Neuronal stem cell (in vitro differentiated cells): ENCODE results near the gene SLCO6A1. TPM values are rescaled to one million over a fixed set of nuclear protein-coding genes. Genes with fewer than 3 reads are reported as not detected.

ENCODE experiments used
- DNase-seq: peaks from one replicate; pipeline ENCODE4 v3.0.0-alpha.2; 2013; ENCODE audit warnings: low spot score
- H2AFZ ChIP-seq: one replicate; pipeline ENCODE4 v1.6.1; 2013; ENCODE audit warnings: mild to moderate bottlenecking, low read length, inconsistent platforms
- H2AK5ac ChIP-seq: 2 replicates; pipeline ENCODE4 v1.6.1; 2013; ENCODE audit warnings: low read depth, mild to moderate bottlenecking, inconsistent platforms, low read length, moderate library complexity, mixed read lengths
- H2BK120ac ChIP-seq: 2 replicates; pipeline ENCODE4 v1.6.1; 2013; ENCODE audit warnings: low read depth, mild to moderate bottlenecking, inconsistent platforms, low read length, moderate library complexity, mixed read lengths
- H2BK12ac ChIP-seq: one replicate; pipeline ENCODE4 v1.6.1; 2013; ENCODE audit warnings: low read length, inconsistent platforms
- H2BK15ac ChIP-seq: 2 replicates; pipeline ENCODE4 v1.6.1; 2013; ENCODE audit warnings: mild to moderate bottlenecking, low read length, inconsistent platforms, mixed read lengths
- H2BK5ac ChIP-seq: one replicate; pipeline ENCODE4 v1.6.1; 2013; ENCODE audit warnings: inconsistent platforms, mild to moderate bottlenecking, low read length, moderate library complexity
- H3K14ac ChIP-seq: one replicate; pipeline ENCODE4 v1.6.1; 2013; ENCODE audit warnings: low read length, inconsistent platforms
- H3K18ac ChIP-seq: 2 replicates; pipeline ENCODE4 v1.6.1; 2013; ENCODE audit warnings: low read length, inconsistent platforms
- H3K23ac ChIP-seq: 2 replicates; pipeline ENCODE4 v1.6.1; 2013; ENCODE audit warnings: low read depth, mild to moderate bottlenecking, mixed read lengths, low read length, inconsistent platforms; ENCODE audit not compliant: poor library complexity
- H3K27ac ChIP-seq: replicated peaks from 3 replicates; pipeline ENCODE4 v1.5.1; 2013; ENCODE audit warnings: low read length, inconsistent platforms
- H3K27me3 ChIP-seq, 3 experiments: 2 replicates each; pipeline ENCODE4 v1.6.1; 2013; ENCODE audit warnings: low read length in 3 of 3, mild to moderate bottlenecking in 2 of 3, inconsistent platforms in 1 of 3, low read depth in 1 of 3, mixed read lengths in 1 of 3, moderate library complexity in 1 of 3; ENCODE audit not compliant: control insufficient read depth in 3 of 3, insufficient read depth in 3 of 3
- H3K36me3 ChIP-seq, 2 donors: replicated peaks in 1 of 2; 2 replicates each; pipeline ENCODE4 v1.6.1; 2013; ENCODE audit warnings: low read length in 2 of 2; ENCODE audit not compliant: control insufficient read depth in 2 of 2, insufficient read depth in 2 of 2
- H3K4ac ChIP-seq: 2 replicates; pipeline ENCODE4 v1.6.1; 2013; ENCODE audit warnings: inconsistent platforms, mild to moderate bottlenecking, low read length, moderate library complexity
- H3K4me1 ChIP-seq, 2 donors: 1 replicate in 1 of 2; 2 replicates in 1 of 2; pipeline ENCODE4 v1.6.1; 2013; ENCODE audit warnings: low read length in 2 of 2, low read depth in 1 of 2; ENCODE audit not compliant: control insufficient read depth in 2 of 2, insufficient read depth in 1 of 2
- H3K4me2 ChIP-seq: one replicate; pipeline ENCODE4 v1.6.1; 2013; ENCODE audit warnings: mild to moderate bottlenecking, low read length, inconsistent platforms; ENCODE audit not compliant: insufficient read depth, poor library complexity, severe bottlenecking
- H3K4me3 ChIP-seq, 2 donors: 2 replicates each; pipeline ENCODE4 v1.5.1; 2013; ENCODE audit warnings: low read length in 2 of 2, mild to moderate bottlenecking in 2 of 2, inconsistent platforms in 1 of 2, moderate library complexity in 1 of 2
- H3K79me1 ChIP-seq: one replicate; pipeline ENCODE4 v1.6.1; 2013; ENCODE audit warnings: low read depth, mild to moderate bottlenecking, inconsistent platforms, low read length, moderate library complexity
- H3K9ac ChIP-seq: one replicate; pipeline ENCODE4 v1.6.1; 2013; ENCODE audit warnings: mild to moderate bottlenecking, low read depth, low read length, inconsistent platforms; ENCODE audit not compliant: poor library complexity
- H3K9me3 ChIP-seq, 2 donors: replicated peaks in 1 of 2; 2 replicates each; pipeline versions ENCODE3 to v1.6.1; 2013; ENCODE audit warnings: low read length in 2 of 2, mild to moderate bottlenecking in 2 of 2, inconsistent platforms in 1 of 2, low read depth in 1 of 2, mixed read lengths in 1 of 2, moderate library complexity in 1 of 2; ENCODE audit not compliant: control insufficient read depth in 2 of 2, insufficient read depth in 1 of 2
- H4K8ac ChIP-seq: one replicate; pipeline ENCODE4 v1.6.1; 2013; ENCODE audit warnings: low read depth, mild to moderate bottlenecking, inconsistent platforms, low read length, moderate library complexity
- H4K91ac ChIP-seq: one replicate; pipeline ENCODE4 v1.6.1; 2013; ENCODE audit warnings: low read length, low read depth, mild to moderate bottlenecking, inconsistent platforms; ENCODE audit not compliant: poor library complexity
- WGBS, 2 donors: extraction: QIAGEN DNeasy Blood & Tissue Kit; methylation state at CpG; one replicate each; pipeline ENCODE4 v1.1.7; 2013; ENCODE audit warnings: missing lambda C conversion rate in 2 of 2, mixed read lengths in 1 of 2; ENCODE audit not compliant: insufficient read length in 2 of 2, insufficient replicate concordance in 1 of 2; ENCODE audit errors: extremely low coverage in 2 of 2; 5-methylcytosine and 5-hydroxymethylcytosine counted together
- polyA plus RNA-seq, 2 experiments: library from polyadenylated mRNA; stranded (reverse); fragments of 200-250 nt; gene quantifications; one replicate each; pipeline ENCODE4 v1.2.3, GENCODE V29; 2013

SLCO6A1 gene, protein sequence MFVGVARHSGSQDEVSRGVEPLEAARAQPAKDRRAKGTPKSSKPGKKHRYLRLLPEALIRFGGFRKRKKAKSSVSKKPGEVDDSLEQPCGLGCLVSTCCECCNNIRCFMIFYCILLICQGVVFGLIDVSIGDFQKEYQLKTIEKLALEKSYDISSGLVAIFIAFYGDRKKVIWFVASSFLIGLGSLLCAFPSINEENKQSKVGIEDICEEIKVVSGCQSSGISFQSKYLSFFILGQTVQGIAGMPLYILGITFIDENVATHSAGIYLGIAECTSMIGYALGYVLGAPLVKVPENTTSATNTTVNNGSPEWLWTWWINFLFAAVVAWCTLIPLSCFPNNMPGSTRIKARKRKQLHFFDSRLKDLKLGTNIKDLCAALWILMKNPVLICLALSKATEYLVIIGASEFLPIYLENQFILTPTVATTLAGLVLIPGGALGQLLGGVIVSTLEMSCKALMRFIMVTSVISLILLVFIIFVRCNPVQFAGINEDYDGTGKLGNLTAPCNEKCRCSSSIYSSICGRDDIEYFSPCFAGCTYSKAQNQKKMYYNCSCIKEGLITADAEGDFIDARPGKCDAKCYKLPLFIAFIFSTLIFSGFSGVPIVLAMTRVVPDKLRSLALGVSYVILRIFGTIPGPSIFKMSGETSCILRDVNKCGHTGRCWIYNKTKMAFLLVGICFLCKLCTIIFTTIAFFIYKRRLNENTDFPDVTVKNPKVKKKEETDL
- polyA plus RNA-seq (2013, experiment 1 of 2): 0.03 TPM
- 0.11 TPM for polyA plus RNA-seq (2013, experiment 2 of 2)

DNA sequence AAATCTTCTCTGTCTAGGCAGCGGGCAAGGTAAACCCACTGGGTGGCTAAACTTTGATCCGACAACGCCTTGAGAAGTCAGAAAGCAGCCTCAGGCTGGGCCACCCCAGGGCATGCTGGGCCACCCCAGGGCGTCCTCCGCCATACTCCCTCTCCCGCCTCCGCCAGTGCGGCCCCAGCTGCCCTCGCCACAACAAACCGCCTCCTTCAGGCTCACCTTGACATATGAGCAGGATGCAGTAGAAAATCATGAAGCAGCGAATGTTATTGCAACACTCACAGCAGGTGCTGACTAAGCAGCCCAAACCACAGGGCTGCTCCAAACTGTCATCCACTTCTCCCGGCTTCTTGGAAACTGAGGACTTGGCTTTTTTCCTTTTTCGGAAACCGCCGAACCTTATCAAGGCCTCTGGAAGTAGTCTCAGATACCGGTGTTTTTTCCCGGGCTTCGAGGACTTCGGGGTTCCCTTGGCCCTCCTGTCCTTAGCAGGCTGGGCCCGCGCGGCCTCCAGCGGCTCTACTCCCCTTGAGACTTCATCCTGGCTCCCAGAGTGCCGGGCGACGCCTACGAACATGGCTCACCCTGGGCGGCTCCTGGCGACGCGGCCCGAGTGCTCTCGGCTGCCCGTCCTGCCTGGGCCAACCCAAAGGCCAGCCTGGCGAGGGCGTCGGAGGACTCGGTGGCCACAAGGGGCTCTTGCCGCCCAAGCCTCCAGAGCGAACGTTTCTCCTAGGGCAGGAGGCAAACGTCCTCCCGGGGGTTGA is at the start of gene SLCO6A1:
SLCO6A1 (minus strand) TSS at position 731 of the 764 bp plus-strand sequence; CDS start at position 574, 157 bp downstream.
- Histone ChIP-seq H2BK12ac (no peak within 1 kb of the TSS), H2AFZ (no peak within 1 kb of the TSS)

DNA sequence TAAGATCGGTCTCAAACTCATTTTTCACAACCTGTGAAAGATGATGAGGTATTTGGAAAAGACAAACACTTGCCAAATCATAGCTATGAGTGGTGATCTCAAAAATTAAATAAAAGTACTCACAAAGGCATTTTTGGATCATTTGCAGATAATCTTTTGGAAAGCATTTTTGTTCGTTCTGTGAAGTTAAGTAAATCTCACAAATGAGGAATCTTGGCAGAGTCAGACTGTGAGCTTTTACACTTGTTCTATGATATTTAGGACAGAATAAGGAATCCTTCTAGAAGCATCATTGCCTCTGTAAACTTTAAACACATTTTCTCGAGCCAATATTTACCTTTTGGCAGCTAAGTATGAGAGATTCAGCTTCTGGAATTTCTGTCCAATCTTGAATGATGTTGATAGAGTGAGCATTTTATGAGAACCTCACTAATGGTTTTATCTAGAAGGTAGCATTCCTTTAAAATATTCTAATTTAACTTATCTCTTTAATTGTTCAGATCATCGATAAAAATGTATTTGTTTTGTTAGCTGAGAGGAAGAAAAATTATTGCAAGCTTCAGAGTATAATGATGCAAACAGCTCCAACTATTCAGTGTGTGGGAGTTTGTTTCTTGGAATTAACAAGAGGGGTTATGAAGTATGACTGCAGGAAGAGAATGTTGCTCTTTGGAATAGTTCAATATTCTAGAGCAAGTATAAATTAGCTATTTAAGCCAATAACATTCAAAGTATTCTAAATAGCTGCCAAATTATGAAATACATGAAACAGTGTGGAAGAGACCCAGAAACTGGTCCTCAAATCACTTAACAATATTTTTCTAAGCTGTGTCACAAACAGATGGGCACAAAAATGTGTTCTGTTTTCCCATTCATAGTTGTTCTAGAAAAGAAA is 48.6 kb upstream of the SLCO6A1 start:
- no peak overlapping the region for H2BK5ac ChIP-seq
- H3K9me3 ChIP-seq: no peaks in the 10 kb centered on the region
- no CpG with 5 or more reads among the region's 4 CpGs for WGBS, 2 donors
- no peak for DNase-seq
- no peak overlapping the region for H3K14ac ChIP-seq
- no peak overlapping the region for H4K8ac ChIP-seq
- H3K9ac ChIP-seq: no peak overlapping the region
- no peak overlapping the region for H3K23ac ChIP-seq
- H2BK12ac ChIP-seq: no peak overlapping the region
- H2AK5ac ChIP-seq: no peak overlapping the region
- H4K91ac ChIP-seq: no peak overlapping the region
- H3K4ac ChIP-seq: no peak overlapping the region
- H3K36me3 ChIP-seq: no peaks in the 10 kb centered on the region
- no peak overlapping the region for H3K18ac ChIP-seq
- no peak overlapping the region for H3K4me3 ChIP-seq
- no peaks in the 10 kb centered on the region for H3K79me1 ChIP-seq
- H2AFZ ChIP-seq: no peak overlapping the region
- no peak overlapping the region for H2BK120ac ChIP-seq
- H3K27me3 ChIP-seq: no peaks in the 10 kb centered on the region
- H3K4me1 ChIP-seq: no peaks in the 10 kb centered on the region
- no peak overlapping the region for H3K4me2 ChIP-seq
- no peak overlapping the region for H2BK15ac ChIP-seq
- H3K27ac ChIP-seq: no peak overlapping the region

More for the DNA sequence above, at the start of gene SLCO6A1:
- Histone ChIP-seq H3K79me1 (no peaks in the 10 kb centered on the region), H2AK5ac (no peak within 1 kb of the TSS), H3K4me3 (no peak within 1 kb of the TSS), H2BK120ac (no peak within 1 kb of the TSS), H3K4me1 (no peaks in the 10 kb centered on the region), H2BK15ac (no peak within 1 kb of the TSS), H3K9ac (no peak within 1 kb of the TSS), H3K4ac (no peak within 1 kb of the TSS), H2BK5ac (no peak within 1 kb of the TSS), H3K36me3 (no peaks in the 10 kb centered on the region), H4K8ac (no peak within 1 kb of the TSS), H3K9me3 (no peaks in the 10 kb centered on the region), H3K27ac (no peak within 1 kb of the TSS), H3K4me2 (no peak within 1 kb of the TSS), H3K23ac (peak within 1 kb of the TSS; percentile 47), H3K18ac (peak within 1 kb of the TSS; percentile 80), H3K27me3 (no peaks in the 10 kb centered on the region), H3K14ac (no peak within 1 kb of the TSS), H4K91ac (no peak within 1 kb of the TSS)
- no peak for DNase-seq
- no CpG with 5 or more reads among the region's 43 CpGs for WGBS, 2 donors

DNA sequence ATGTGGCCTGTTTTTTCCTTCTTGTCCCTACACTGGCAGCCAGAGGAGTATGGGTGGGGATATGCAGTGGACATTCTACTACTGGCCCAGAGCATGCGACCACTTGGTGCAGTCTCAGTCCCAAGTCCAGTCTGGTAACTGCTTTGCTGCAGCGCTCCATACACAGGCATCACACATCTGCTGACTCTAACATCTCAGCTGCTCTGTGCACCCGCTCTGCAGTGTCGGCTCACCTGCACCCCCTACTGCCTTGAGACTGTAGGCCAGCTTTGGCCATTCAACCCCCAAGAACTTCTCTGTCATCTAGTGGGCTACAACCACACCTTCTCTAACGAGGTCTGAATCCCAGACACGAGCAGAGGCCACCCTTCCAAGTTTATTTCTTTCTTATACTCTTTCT is 46.4 kb upstream of the SLCO6A1 start:
- Histone ChIP-seq H3K27ac (no peak overlapping the region), H2BK120ac (no peak overlapping the region), H2BK5ac (no peak overlapping the region), H3K18ac (no peak overlapping the region), H2BK15ac (no peak overlapping the region), H3K4ac (no peak overlapping the region), H2BK12ac (no peak overlapping the region), H3K79me1 (no peaks in the 10 kb centered on the region), H3K14ac (no peak overlapping the region), H3K4me1 (no peaks in the 10 kb centered on the region), H4K91ac (no peak overlapping the region), H3K4me2 (no peak overlapping the region), H3K9me3 (peaks cover 0 to 3% of the 10 kb centered on the region in 2 donors), H3K9ac (no peak overlapping the region), H3K23ac (no peak overlapping the region), H2AK5ac (no peak overlapping the region), H3K36me3 (no peaks in the 10 kb centered on the region), H3K27me3 (no peaks in the 10 kb centered on the region), H3K4me3 (peak overlapping the region in 1 of 2 donors; percentile 25), H4K8ac (no peak overlapping the region), H2AFZ (no peak overlapping the region)
- DNase-seq: no peak
- WGBS, 2 donors: no CpG with 5 or more reads among the region's 6 CpGs
